MG63 (cell line): ENCODE measurements around the gene CCDC102A. TPM values are rescaled to one million over a fixed set of nuclear protein-coding genes. Genes with fewer than 3 reads are reported as not detected.
"Not testable (repeated sequence)": the region's sequence is repeated elsewhere in the genome, so short reads cannot be mapped to it uniquely, and the experiment has no call there.

Experiments
- DNase-seq: peaks from one replicate; pipeline ENCODE4 v3.0.0-alpha.2; 2020
- H3K27me3 ChIP-seq: fragments of 250-450 bp; sonication (Bioruptor Pico); 2 replicates; pipeline ENCODE4 v1.5.1; 2020; ENCODE audit warnings: mild to moderate bottlenecking, moderate library complexity
- H3K36me3 ChIP-seq: fragments of 250-450 bp; sonication (Bioruptor Pico); 2 replicates; pipeline ENCODE4 v1.5.1; 2020; ENCODE audit warnings: mild to moderate bottlenecking, moderate library complexity
- H3K4me3 ChIP-seq: fragments of 250-450 bp; sonication (Bioruptor Pico); 2 replicates; pipeline ENCODE4 v1.5.1; 2020; ENCODE audit warnings: mild to moderate bottlenecking, moderate library complexity
- H3K9me3 ChIP-seq: fragments of 250-450 bp; sonication (Bioruptor Pico); 2 replicates; pipeline ENCODE4 v1.5.1; 2020; ENCODE audit warnings: mild to moderate bottlenecking, moderate library complexity
- total RNA-seq: library from RNA; depleted of rRNA; stranded (reverse); fragments of >200 nt; shearing (Covaris generic); gene quantifications from 2 replicates; pipeline ENCODE4 v1.2.3, GENCODE V29; 2014; ENCODE audit warnings: low replicate concordance

The CCDC102A gene
- total RNA-seq, 1 experiment from 2014 or later = 33.1 TPM

GRCh38 chr16:57503366-57503765 is 33.0 kb downstream of the CCDC102A start:
- DNase-seq = no peak
- Histone ChIP-seq H3K4me3 (no peak overlapping the region), H3K27me3 (no peaks in the 10 kb centered on the region; the same call in 1 of the 2 replicates), H3K9me3 (no peaks in the 10 kb centered on the region), H3K36me3 (no peaks in the 10 kb centered on the region)

- H3K4me3 ChIP-seq = no peak overlapping the region
- no peaks in the 10 kb centered on the region for H3K36me3 ChIP-seq
- H3K9me3 ChIP-seq = no peaks in the 10 kb centered on the region
- H3K27me3 ChIP-seq = no peaks in the 10 kb centered on the region; the same call in 1 of the 2 replicates
- no peak for DNase-seq
Measured at GRCh38 chr16:57502048-57502775, 34.2 kb downstream of the CCDC102A start.

- Histone ChIP-seq H3K36me3 (no peaks in the 10 kb centered on the region), H3K27me3 (no peaks in the 10 kb centered on the region; the same call in 1 of the 2 replicates)
Measured at GRCh38 chr16:57501492-57501891, 34.9 kb downstream of the CCDC102A start.

GRCh38 chr16:57500578-57501111 is 35.7 kb downstream of the CCDC102A start:
- H3K4me3 ChIP-seq = no peak overlapping the region
- H3K9me3 ChIP-seq = no peaks in the 10 kb centered on the region
- no peak for DNase-seq
- H3K27me3 ChIP-seq = no peaks in the 10 kb centered on the region; the same call in 1 of the 2 replicates
- no peaks in the 10 kb centered on the region for H3K36me3 ChIP-seq

More at GRCh38 chr16:57501492-57501891, 34.9 kb downstream of the CCDC102A start:
- no peak overlapping the region for H3K4me3 ChIP-seq
- no peak for DNase-seq
- H3K9me3 ChIP-seq = no peaks in the 10 kb centered on the region

- DNase-seq, H3K36me3 ChIP-seq, H3K4me3 ChIP-seq, H3K27me3 ChIP-seq, H3K9me3 ChIP-seq: not testable (repeated sequence)
Measured at GRCh38 chr16:57499941-57500340, 36.4 kb downstream of the CCDC102A start.

GRCh38 chr16:57498031-57498430 is 38.3 kb downstream of the CCDC102A start:
- Histone ChIP-seq H3K36me3 (no peaks in the 10 kb centered on the region), H3K4me3 (no peak overlapping the region), H3K9me3 (no peaks in the 10 kb centered on the region), H3K27me3 (no peaks in the 10 kb centered on the region; the same call in 1 of the 2 replicates)
- DNase-seq = no peak

GRCh38 chr16:57497121-57497520 is 39.2 kb downstream of the CCDC102A start:
- no peaks in the 10 kb centered on the region for H3K9me3 ChIP-seq
- no peaks in the 10 kb centered on the region for H3K36me3 ChIP-seq
- H3K27me3 ChIP-seq = no peaks in the 10 kb centered on the region; the same call in 1 of the 2 replicates
- no peak overlapping the region for H3K4me3 ChIP-seq
- DNase-seq = no peak

- Histone ChIP-seq H3K9me3 (no peaks in the 10 kb centered on the region), H3K36me3 (no peaks in the 10 kb centered on the region), H3K27me3 (peaks cover 8% of the 10 kb centered on the region), H3K4me3 (no peak overlapping the region)
- DNase-seq = no peak
Measured at GRCh38 chr16:57493767-57494166, 42.6 kb downstream of the CCDC102A start.

- Histone ChIP-seq H3K4me3 (no peak overlapping the region), H3K9me3 (no peaks in the 10 kb centered on the region), H3K27me3 (peaks cover 8% of the 10 kb centered on the region), H3K36me3 (no peaks in the 10 kb centered on the region)
- DNase-seq = no peak
Measured at GRCh38 chr16:57489229-57489628, 47.1 kb downstream of the CCDC102A start.

- H3K27me3 ChIP-seq = peaks cover 8% of the 10 kb centered on the region
- H3K36me3 ChIP-seq = no peaks in the 10 kb centered on the region
- DNase-seq = no peak
- H3K9me3 ChIP-seq = no peaks in the 10 kb centered on the region
- H3K4me3 ChIP-seq = peak overlapping the region; percentile 51
Measured at GRCh38 chr16:57486858-57487834, 49.2 kb downstream of the CCDC102A start.

GRCh38 chr16:57485916-57486857 is 50.2 kb downstream of the CCDC102A start, which contains the start of gene DOK4:
Gene DOK4, minus strand, starts transcription at chr16:57486493. Its CDS starts 6,986 bp downstream, at chr16:57479507.
- peak; percentile 93 for DNase-seq
- Histone ChIP-seq H3K36me3 (no peaks in the 10 kb centered on the region), H3K27me3 (peaks cover 2% of the 10 kb centered on the region; the same call in 1 of the 2 replicates), H3K9me3 (no peaks in the 10 kb centered on the region), H3K4me3 (peak within 1 kb of the TSS; percentile 59)

- no peaks in the 10 kb centered on the region for H3K36me3 ChIP-seq
- H3K9me3 ChIP-seq = no peaks in the 10 kb centered on the region
- peak overlapping the region; percentile 59 for H3K4me3 ChIP-seq
- H3K27me3 ChIP-seq = peaks cover under 1% of the 10 kb centered on the region; the same call in 1 of the 2 replicates
- peak; percentile 62 for DNase-seq
Measured at GRCh38 chr16:57485091-57485915, 51.1 kb downstream of the CCDC102A start.

GRCh38 chr16:57484515-57485005 is 51.8 kb downstream of the CCDC102A start:
- DNase-seq = no peak
- Histone ChIP-seq H3K27me3 (no peaks in the 10 kb centered on the region), H3K9me3 (no peaks in the 10 kb centered on the region), H3K36me3 (no peaks in the 10 kb centered on the region), H3K4me3 (no peak overlapping the region)

GRCh38 chr16:57483725-57484514 is 52.5 kb downstream of the CCDC102A start:
- DNase-seq = no peak
- Histone ChIP-seq H3K9me3 (no peaks in the 10 kb centered on the region), H3K36me3 (no peaks in the 10 kb centered on the region), H3K27me3 (no peaks in the 10 kb centered on the region), H3K4me3 (no peak overlapping the region)
